Esophagus (tissue), 2 donors: ENCODE data around the gene KIF3C. TPM values are rescaled to one million over a fixed set of nuclear protein-coding genes. Genes with fewer than 3 reads are reported as not detected.
"Not testable (repeated sequence)": the region's sequence is repeated elsewhere in the genome, so short reads cannot be mapped to it uniquely, and the experiment has no call there.

Experiments used
- H3K27ac ChIP-seq, 2 donors: one replicate each; pipeline ENCODE4 v1.5.1; 2013; ENCODE audit warnings: low read depth in 2 of 2, mild to moderate bottlenecking in 2 of 2, inconsistent platforms in 1 of 2, low read length in 1 of 2, moderate library complexity in 1 of 2
- H3K27me3 ChIP-seq, 2 donors: one replicate each; pipeline ENCODE4 v1.6.1; 2013; ENCODE audit warnings: low read length in 2 of 2, control low read depth in 1 of 2, mild to moderate bottlenecking in 1 of 2; ENCODE audit not compliant: insufficient read depth in 2 of 2, control insufficient read depth in 1 of 2
- H3K36me3 ChIP-seq, 2 donors: one replicate each; pipeline ENCODE4 v1.6.1; 2013; ENCODE audit warnings: low read length in 1 of 2; ENCODE audit not compliant: control insufficient read depth in 2 of 2, insufficient read depth in 2 of 2
- H3K4me1 ChIP-seq, 2 donors: one replicate each; pipeline ENCODE4 v1.6.1; 2013; ENCODE audit warnings: low read length in 1 of 2; ENCODE audit not compliant: control insufficient read depth in 2 of 2, insufficient read depth in 2 of 2
- H3K4me3 ChIP-seq, 2 donors: one replicate each; pipeline ENCODE4 v1.5.1; 2013; ENCODE audit warnings: low read length in 2 of 2, mild to moderate bottlenecking in 2 of 2, low read depth in 1 of 2, moderate library complexity in 1 of 2
- H3K9me3 ChIP-seq, 2 donors: one replicate each; pipeline ENCODE4 v1.6.1; 2013; ENCODE audit warnings: mild to moderate bottlenecking in 2 of 2, low read depth in 1 of 2, low read length in 1 of 2, moderate library complexity in 1 of 2; ENCODE audit not compliant: control insufficient read depth in 2 of 2, insufficient read depth in 1 of 2
- WGBS, 2 donors: extraction: QIAGEN DNeasy Blood & Tissue Kit; methylation state at CpG; one replicate each; pipeline ENCODE4 v1.1.7; 2013; 5-methylcytosine and 5-hydroxymethylcytosine counted together
- polyA plus RNA-seq, 2 donors: library from polyadenylated mRNA; stranded (reverse); fragments of 200-250 nt; gene quantifications; one replicate each; pipeline ENCODE4 v1.2.3, GENCODE V29; 2013
- donor health status: healthy with polysubstance abuse.
- donor health status: Bipolar disorder and iron deficiency.

The KIF3C gene
- polyA plus RNA-seq: 1 to 10 TPM in 1 of 2 donors, under 1 TPM in 1; 0.98 to 1.0 TPM

DNA sequence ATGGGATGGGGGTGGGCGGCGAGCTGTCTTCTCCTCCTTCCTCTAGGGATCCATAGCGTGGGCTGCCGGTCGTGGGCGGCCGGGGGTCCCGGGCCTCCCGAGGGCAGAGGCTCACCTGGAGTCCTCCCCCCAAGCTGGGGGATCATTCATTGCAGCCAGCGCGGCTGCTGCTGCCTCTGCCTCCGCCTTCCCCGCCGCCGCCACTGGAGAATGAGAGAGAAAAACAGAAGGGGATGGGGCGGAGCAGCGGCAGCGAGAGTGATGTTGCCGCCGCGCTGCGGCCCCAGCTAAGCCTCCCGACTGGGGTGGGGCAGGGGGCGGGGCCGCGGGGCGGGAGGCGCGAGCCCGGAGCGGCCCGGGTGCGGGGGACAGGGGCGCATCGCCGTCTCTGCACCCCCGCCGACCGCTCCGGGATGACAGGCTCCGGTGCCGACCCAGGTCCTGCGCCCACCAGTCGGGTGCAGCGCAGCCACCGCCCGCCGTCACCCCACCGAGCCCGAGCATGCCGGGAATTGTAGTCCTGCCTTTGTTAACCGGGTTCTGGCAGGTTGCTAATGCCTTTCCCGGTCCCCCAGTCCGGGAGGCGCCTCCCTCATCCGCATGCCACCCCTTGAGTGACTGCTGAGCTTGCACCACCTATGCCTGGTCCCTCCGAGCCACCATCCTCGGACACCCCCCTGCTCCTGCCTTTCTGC lies at the start of gene KIF3C:
KIF3C (minus strand) TSS at position 225 of the 695 bp plus-strand sequence. CDS start 580 bp downstream, outside the sequence.
- Histone ChIP-seq H3K4me3 (peak within 1 kb of the TSS; percentile 60 to 66), H3K27me3 (no peaks in the 10 kb centered on the region), H3K27ac (peak within 1 kb of the TSS; percentile 29 to 62), H3K4me1 (peaks cover 15 to 17% of the 10 kb centered on the region in 2 donors), H3K36me3 (no peaks in the 10 kb centered on the region), H3K9me3 (no peaks in the 10 kb centered on the region)
- 0 to 1% methylated on average over 44 to 58 of the region's 58 CpGs for WGBS, 2 donors

DNA sequence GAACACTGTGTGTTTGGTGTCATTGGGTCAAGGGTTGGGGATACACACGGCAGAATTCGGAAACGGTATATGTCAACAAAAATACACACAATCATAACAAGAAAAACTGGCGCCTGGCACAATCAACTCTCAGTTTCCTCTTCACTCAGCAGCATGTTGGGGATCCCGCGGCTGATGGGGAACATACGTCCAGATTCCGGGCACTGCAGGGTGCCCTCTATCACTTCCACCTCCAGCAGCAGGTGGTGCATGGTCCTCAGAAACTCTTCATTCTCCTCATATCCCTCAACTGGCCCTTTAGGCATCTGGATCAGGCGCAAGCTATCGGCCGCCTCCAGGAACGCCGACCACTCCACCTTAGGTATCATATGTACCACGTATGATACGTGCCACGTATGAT lies 45.8 kb upstream of the KIF3C start:
- H3K9me3 ChIP-seq, H3K27me3 ChIP-seq, H3K4me1 ChIP-seq, H3K4me3 ChIP-seq, H3K27ac ChIP-seq, H3K36me3 ChIP-seq: not testable (repeated sequence)
- WGBS, 2 donors: 93 to 94% methylated on average over 16 of the region's 16 CpGs

DNA sequence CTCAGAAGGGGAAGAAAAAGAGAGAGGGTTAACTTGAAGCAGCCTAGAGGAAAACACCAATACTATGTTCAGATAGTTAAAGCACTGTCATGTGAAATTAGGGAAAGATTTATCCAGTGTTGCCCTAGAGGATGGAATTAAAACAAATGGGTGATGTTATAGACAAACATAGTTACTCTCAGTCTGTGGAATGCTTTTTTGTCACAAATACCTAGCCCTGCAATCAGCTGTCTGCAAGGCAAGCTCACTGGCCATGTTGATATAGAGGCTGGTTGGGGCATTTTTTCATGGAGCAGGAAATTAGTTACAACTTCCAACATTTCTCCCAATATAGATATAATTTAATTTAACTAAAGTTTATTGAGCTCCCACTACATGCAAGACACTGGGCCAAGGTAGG lies 43.2 kb upstream of the KIF3C start:
- no peaks in the 10 kb centered on the region for H3K27me3 ChIP-seq
- H3K27ac ChIP-seq: no peak overlapping the region
- H3K9me3 ChIP-seq: no peaks in the 10 kb centered on the region
- H3K36me3 ChIP-seq: no peaks in the 10 kb centered on the region
- H3K4me1 ChIP-seq: peaks cover 0 to 3% of the 10 kb centered on the region in 2 donors
- no peak overlapping the region for H3K4me3 ChIP-seq

DNA sequence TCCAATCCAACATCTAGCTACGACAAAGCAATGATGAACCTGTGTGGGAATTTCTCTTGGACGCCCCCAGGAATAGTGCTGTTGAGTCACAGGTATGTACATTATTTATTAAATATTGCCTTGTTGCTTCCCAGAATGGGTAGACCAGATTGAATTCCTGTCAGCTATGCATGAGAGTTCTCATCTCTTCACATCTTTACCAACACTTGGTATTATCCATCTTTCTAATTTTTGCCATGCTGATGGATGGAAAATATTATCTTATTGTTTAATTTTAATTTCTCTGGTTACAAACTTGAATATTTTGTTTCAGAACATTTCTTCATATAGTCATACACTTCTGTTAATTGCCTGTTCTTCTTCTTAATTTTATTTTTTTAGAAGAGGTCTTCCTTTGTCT lies 42.0 kb upstream of the KIF3C start:
- no peak overlapping the region for H3K4me3 ChIP-seq
- H3K9me3 ChIP-seq: no peaks in the 10 kb centered on the region
- no peak overlapping the region for H3K27ac ChIP-seq
- no peaks in the 10 kb centered on the region for H3K27me3 ChIP-seq
- 91 to 92% methylated on average over 2 of the region's 2 CpGs for whole genome bisulfite sequencing, 2 donors
- peaks cover 0 to 8% of the 10 kb centered on the region in 2 donors for H3K4me1 ChIP-seq
- no peaks in the 10 kb centered on the region for H3K36me3 ChIP-seq

DNA sequence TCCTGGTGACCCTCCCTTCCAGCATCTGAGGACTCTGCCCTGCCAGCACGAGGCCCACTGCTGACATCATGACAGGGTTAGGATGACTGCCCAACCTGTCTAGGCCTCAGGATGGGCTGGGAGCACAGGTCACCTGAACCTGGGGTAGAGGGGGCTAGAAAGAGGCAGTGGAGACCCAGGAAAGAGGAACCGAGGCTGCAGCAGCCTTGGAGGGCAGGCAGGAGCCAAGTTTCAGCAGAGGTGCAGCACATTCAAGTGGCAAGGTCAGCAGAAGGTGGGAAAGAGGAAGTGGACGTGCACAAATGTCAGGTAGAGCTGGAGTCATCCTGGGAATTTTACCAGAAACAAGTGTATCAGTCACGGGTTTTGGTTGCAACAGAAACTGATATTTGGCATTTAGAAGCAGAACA lies 37.9 kb upstream of the KIF3C start:
- H3K4me3 ChIP-seq: no peak overlapping the region

DNA sequence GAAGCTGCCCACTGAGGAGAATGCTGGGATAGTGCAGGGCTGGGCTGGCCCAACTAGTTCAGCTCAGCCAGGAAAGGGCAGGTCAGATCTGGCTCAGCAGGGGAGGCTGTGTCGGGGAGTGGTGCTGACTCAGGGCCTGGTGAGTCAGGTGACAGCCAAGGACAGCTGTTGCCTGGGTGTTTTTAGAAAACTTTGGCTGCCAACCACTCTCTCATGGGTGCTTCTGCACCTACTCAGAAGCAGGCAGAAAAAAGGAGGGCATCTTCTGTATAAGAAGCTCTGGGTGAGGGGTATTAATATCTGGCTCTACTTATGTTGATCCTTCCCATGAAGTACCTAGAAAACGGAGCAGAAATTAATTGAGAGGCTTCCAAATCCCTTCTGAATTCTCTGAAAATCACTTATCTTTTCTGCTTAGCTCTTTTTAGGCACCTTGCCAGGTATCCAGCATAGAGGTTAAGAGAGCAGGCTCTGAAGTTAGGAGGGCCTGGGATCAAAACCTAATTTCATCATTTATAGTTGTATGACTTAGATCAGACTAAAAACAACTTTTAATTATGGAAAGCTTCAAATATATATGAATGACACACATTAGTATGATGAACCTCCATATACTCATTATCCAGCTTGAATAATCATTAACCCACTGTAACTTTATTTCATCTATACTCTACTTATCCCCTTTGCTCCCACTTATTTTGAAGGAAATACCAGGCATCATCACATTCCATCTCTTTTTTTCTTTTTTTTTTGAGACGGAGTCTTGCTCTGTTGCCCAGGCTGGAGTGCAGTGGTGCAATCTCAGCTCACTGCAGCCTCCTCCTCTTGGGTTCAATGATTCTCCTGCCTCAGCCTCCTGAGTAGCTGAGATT lies 36.1 kb upstream of the KIF3C start:
- Histone ChIP-seq H3K36me3 (no peaks in the 10 kb centered on the region), H3K4me1 (peaks cover 0 to 15% of the 10 kb centered on the region in 2 donors), H3K9me3 (no peaks in the 10 kb centered on the region), H3K27me3 (no peaks in the 10 kb centered on the region), H3K4me3 (no peak overlapping the region), H3K27ac (peak overlapping the region; percentile 90 to 93)
- 35 to 42% methylated on average over 3 of the region's 3 CpGs for WGBS, 2 donors

More for the DNA sequence above, 37.9 kb upstream of the KIF3C start:
- H3K9me3 ChIP-seq: no peaks in the 10 kb centered on the region
- 52 to 64% methylated on average over 4 of the region's 4 CpGs for WGBS, 2 donors
- H3K27me3 ChIP-seq: no peaks in the 10 kb centered on the region
- H3K27ac ChIP-seq: peak overlapping the region; percentile 55 to 69
- H3K4me1 ChIP-seq: peaks cover 0 to 15% of the 10 kb centered on the region in 2 donors
- no peaks in the 10 kb centered on the region for H3K36me3 ChIP-seq

DNA sequence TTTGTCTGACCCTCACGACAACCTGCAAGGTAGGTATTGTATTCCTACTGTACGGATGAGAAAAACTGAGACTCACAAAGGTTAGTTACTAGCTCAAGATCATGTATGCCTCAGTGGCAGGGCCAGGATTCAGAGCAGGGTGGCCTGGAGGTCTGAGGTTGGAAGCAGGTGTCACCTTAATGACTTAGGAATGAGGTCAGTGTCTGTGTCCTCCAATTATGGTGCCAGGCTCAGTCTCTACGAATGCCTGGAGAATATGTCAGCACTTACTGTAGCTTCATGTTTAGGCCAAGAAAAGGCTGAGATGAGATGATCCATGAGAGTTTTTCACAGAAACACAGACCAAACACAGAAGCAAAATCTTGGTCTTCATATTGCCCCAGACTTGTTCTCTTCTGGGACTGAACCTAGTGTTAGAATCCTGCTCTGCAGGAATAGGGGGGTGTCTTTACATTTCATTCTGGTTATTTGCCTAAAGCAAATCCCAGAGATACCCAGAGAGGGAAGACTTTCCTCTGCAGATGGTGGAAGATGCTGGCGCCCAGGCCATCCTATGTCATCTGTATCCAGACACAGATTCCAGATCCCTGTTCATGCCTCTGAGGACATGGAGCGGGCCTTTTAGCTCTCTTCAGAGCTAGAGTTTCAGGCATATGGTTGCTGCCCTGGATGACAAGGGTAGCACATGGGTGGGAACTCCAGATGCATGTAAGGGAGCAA lies 35.3 kb upstream of the KIF3C start:
- no peak overlapping the region for H3K4me3 ChIP-seq
- 85 to 88% methylated on average over 5 of the region's 5 CpGs for WGBS, 2 donors
- H3K4me1 ChIP-seq: peaks cover 0 to 15% of the 10 kb centered on the region in 2 donors
- no peaks in the 10 kb centered on the region for H3K9me3 ChIP-seq
- H3K27ac ChIP-seq: peak overlapping the region; percentile 90 to 93
- H3K36me3 ChIP-seq: no peaks in the 10 kb centered on the region
- no peaks in the 10 kb centered on the region for H3K27me3 ChIP-seq

DNA sequence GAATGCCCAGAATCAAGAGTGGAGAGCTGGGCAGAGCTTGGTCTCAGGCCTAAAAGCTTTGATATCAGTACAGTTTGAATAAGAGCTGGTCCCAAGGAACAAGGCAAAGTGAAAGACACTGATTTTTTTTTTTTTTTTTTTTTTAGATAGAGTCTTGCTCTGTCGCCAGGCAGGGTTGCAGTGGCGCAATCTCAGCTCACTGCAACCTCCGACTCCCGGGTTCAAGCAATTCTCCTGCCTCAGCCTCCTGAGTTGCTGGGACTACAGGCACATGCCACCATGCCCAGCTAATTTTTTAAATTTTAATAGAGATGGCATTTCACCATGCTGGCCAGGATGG lies 34.4 kb upstream of the KIF3C start:
- H3K36me3 ChIP-seq, H3K9me3 ChIP-seq, H3K4me3 ChIP-seq, H3K27me3 ChIP-seq, H3K27ac ChIP-seq: not testable (repeated sequence)
- WGBS, 2 donors: 91 to 92% methylated on average over 4 of the region's 4 CpGs
- H3K4me1 ChIP-seq: peaks cover 0 to 15% of the 10 kb centered on the region in 2 donors

DNA sequence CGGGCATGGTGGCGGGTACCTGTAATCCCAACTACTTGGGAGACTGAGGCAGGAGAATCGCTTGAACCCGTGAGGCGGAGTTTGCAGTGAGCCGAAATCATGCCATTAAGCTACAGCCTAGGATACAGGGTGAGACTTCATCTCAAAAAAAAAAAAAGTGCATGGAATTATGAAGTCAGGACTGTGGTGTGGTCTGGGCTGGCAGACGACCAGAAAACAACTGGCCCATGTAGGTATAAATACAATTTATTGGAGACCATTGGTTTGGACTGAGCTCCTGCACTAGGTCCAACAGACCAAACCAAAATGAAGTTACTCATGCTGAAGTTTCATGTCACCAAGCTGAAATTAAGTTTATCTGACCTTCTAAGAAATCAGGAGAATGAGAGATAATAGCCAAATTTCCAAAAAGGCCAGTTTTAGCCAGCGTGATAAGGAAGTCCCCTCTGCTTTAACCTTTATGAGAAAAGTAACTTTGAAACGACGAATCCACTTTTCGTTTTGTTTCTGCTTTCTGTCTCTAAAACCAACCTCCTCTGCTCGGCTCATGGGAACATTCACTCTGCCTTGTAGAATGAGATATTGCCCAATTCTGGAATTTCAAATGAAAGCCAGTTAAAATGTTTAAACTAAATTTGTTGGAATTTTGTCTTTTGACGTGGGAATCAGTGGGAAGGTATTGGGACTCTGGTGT lies 33.9 kb upstream of the KIF3C start:
- 88 to 92% methylated on average over 13 of the region's 13 CpGs for WGBS, 2 donors
- no peaks in the 10 kb centered on the region for H3K27me3 ChIP-seq
- no peak overlapping the region for H3K27ac ChIP-seq
- no peaks in the 10 kb centered on the region for H3K9me3 ChIP-seq
- peaks cover 0 to 15% of the 10 kb centered on the region in 2 donors for H3K4me1 ChIP-seq
- H3K4me3 ChIP-seq: no peak overlapping the region
- H3K36me3 ChIP-seq: no peaks in the 10 kb centered on the region
